Activated CD8-positive, alpha-beta memory T cell treated with anti-CD3 and anti-CD28 coated beads for 24 hours (primary cell): ENCODE data around the gene STEAP3.

Experiments used
- DNase-seq: peaks from one replicate; pipeline ENCODE4 v3.0.0-alpha.2; 2020

The STEAP3 gene

GRCh38 chr2:119264781-119265692 is 41.4 kb downstream of the STEAP3 start:
- DNase-seq: peak; percentile 65

- DNase-seq: peak; percentile 11
Observed at GRCh38 chr2:119265693-119266066, 42.0 kb downstream of the STEAP3 start.

- peak; percentile 11 for DNase-seq
Observed at GRCh38 chr2:119266091-119266589, 42.5 kb downstream of the STEAP3 start.

GRCh38 chr2:119267604-119268003 is 44.0 kb downstream of the STEAP3 start:
- no peak for DNase-seq

- DNase-seq: peak; percentile 9
Observed at GRCh38 chr2:119276864-119277263, 53.2 kb downstream of the STEAP3 start.

GRCh38 chr2:119278385-119278784 is 54.8 kb downstream of the STEAP3 start:
- peak; percentile 19 for DNase-seq

- no peak for DNase-seq
Observed at GRCh38 chr2:119278946-119279345, 55.3 kb downstream of the STEAP3 start.

- DNase-seq: no peak
Observed at GRCh38 chr2:119279666-119280065, 56.0 kb downstream of the STEAP3 start.

GRCh38 chr2:119280680-119281079 is 57.0 kb downstream of the STEAP3 start:
- DNase-seq: no peak

- no peak for DNase-seq
Observed at GRCh38 chr2:119282146-119282995, 58.7 kb downstream of the STEAP3 start.

GRCh38 chr2:119282996-119283511 is 59.4 kb downstream of the STEAP3 start:
- no peak for DNase-seq

- DNase-seq: no peak
Observed at GRCh38 chr2:119283873-119284331, 60.3 kb downstream of the STEAP3 start.

- no peak for DNase-seq
Observed at GRCh38 chr2:119286661-119287060, 63.0 kb downstream of the STEAP3 start.

GRCh38 chr2:119288576-119288975 is 64.9 kb downstream of the STEAP3 start:
- peak; percentile 33 for DNase-seq

GRCh38 chr2:119289093-119289492 is 65.5 kb downstream of the STEAP3 start:
- no peak for DNase-seq

- no peak for DNase-seq
Observed at GRCh38 chr2:119289642-119290041, 66.0 kb downstream of the STEAP3 start.

GRCh38 chr2:119290859-119291587 is 67.4 kb downstream of the STEAP3 start:
- peak; percentile 84 for DNase-seq

- no peak for DNase-seq
Observed at GRCh38 chr2:119291588-119292167, 68.0 kb downstream of the STEAP3 start.

GRCh38 chr2:119292226-119292625 is 68.6 kb downstream of the STEAP3 start:
- DNase-seq: no peak

- DNase-seq: no peak
Observed at GRCh38 chr2:119293254-119293653, 69.6 kb downstream of the STEAP3 start.

GRCh38 chr2:119293900-119294299 is 70.3 kb downstream of the STEAP3 start:
- DNase-seq: no peak

GRCh38 chr2:119294671-119295070 is 71.0 kb downstream of the STEAP3 start:
- no peak for DNase-seq
